Keratinocyte (primary cell): Measurements from ENCODE around the gene CCDC185.

Experiments used
- EZH2 ChIP-seq: IDR thresholded peaks from one replicate; pipeline ENCODE4 v1.6.1; 2012; ENCODE audit warnings: inconsistent platforms, mild to moderate bottlenecking, low read length, moderate library complexity
- TF ChIP-seq, protein P1 (sequence below), 3 experiments: IDR thresholded peaks in 1 of 3; conservative IDR thresholded peaks in 1 of 3; optimal IDR thresholded peaks in 1 of 3; 2 replicates in 2 of 3; 3 replicates in 1 of 3; pipeline versions ENCODE3 to v1.5.1; 2011; ENCODE audit warnings: low read length in 3 of 3, mild to moderate bottlenecking in 3 of 3, moderate library complexity in 2 of 3, control low read depth in 1 of 3, inconsistent platforms in 1 of 3; ENCODE audit not compliant: insufficient read depth in 2 of 3; ENCODE audit errors: extremely low read depth in 1 of 3

DNA sequence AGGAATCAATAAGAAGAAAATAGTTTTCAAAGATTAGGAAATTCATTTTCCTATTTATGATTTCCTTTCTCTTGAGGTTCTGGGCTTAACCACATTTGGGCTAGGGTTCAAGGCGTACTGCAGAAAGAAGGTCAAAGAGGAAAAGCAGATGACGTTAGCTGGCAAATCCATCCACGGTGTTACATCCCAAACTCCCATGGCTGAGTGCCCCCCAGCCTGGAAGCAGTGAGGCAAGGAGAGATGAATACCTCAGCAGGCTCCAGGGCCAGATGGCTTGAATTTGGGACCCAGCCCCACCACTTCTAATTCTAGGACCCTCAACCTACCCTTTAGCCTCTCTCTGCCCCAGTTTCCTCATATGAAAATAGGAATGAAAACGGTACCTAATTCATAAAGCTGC, 46.9 kb upstream of the CCDC185 start:
- TF ChIP-seq, protein P1, sequence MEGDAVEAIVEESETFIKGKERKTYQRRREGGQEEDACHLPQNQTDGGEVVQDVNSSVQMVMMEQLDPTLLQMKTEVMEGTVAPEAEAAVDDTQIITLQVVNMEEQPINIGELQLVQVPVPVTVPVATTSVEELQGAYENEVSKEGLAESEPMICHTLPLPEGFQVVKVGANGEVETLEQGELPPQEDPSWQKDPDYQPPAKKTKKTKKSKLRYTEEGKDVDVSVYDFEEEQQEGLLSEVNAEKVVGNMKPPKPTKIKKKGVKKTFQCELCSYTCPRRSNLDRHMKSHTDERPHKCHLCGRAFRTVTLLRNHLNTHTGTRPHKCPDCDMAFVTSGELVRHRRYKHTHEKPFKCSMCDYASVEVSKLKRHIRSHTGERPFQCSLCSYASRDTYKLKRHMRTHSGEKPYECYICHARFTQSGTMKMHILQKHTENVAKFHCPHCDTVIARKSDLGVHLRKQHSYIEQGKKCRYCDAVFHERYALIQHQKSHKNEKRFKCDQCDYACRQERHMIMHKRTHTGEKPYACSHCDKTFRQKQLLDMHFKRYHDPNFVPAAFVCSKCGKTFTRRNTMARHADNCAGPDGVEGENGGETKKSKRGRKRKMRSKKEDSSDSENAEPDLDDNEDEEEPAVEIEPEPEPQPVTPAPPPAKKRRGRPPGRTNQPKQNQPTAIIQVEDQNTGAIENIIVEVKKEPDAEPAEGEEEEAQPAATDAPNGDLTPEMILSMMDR (optimal IDR thresholded peaks at IDR 0.05 in 1 of 3, IDR thresholded peaks at IDR 0.05 in 1 of 3, conservative IDR thresholded peaks at IDR 0.05 in 1 of 3; ENCODE audit: extremely low read depth in 1 of 3, insufficient read depth in 2 of 3, low read length in 3 of 3): no peak
- no peak for TF ChIP-seq EZH2
